Embryonic facial prominence (tissue), 1 donor: ENCODE data around the gene ZNF217.
"Not testable (repeated sequence)": the region's sequence is repeated elsewhere in the genome, so short reads cannot be mapped to it uniquely, and the experiment has no call there.

ENCODE experiments used
- DNase-seq: peaks from one replicate; pipeline ENCODE4 v3.0.0-alpha.2; 2016; ENCODE audit errors: extremely low spot score

ZNF217 gene

GRCh38 chr20:53568351-53568750, 25.3 kb downstream of the ZNF217 start:
- DNase-seq: no peak

GRCh38 chr20:53567379-53567917, 26.2 kb downstream of the ZNF217 start:
- no peak for DNase-seq

GRCh38 chr20:53566623-53567022, 27.0 kb downstream of the ZNF217 start:
- DNase-seq: not testable (repeated sequence)

- DNase-seq: no peak
Measured at GRCh38 chr20:53565254-53565653, 28.4 kb downstream of the ZNF217 start.

GRCh38 chr20:53562104-53562764, 31.4 kb downstream of the ZNF217 start:
- not testable (repeated sequence) for DNase-seq

- no peak for DNase-seq
Measured at GRCh38 chr20:53561505-53561904, 32.1 kb downstream of the ZNF217 start.

GRCh38 chr20:53559816-53560215, 33.8 kb downstream of the ZNF217 start:
- DNase-seq: no peak

- no peak for DNase-seq
Measured at GRCh38 chr20:53557130-53557529, 36.5 kb downstream of the ZNF217 start.

GRCh38 chr20:53556267-53556897, 37.3 kb downstream of the ZNF217 start:
- DNase-seq: no peak

- no peak for DNase-seq
Measured at GRCh38 chr20:53555816-53556215, 37.8 kb downstream of the ZNF217 start.

GRCh38 chr20:53555081-53555480, 38.6 kb downstream of the ZNF217 start:
- DNase-seq: no peak

GRCh38 chr20:53552572-53552893, 41.1 kb downstream of the ZNF217 start:
- DNase-seq: not testable (repeated sequence)

GRCh38 chr20:53551719-53552571, 41.7 kb downstream of the ZNF217 start:
- not testable (repeated sequence) for DNase-seq

GRCh38 chr20:53550280-53551187, 43.1 kb downstream of the ZNF217 start:
- DNase-seq: no peak

GRCh38 chr20:53547664-53548239, 45.9 kb downstream of the ZNF217 start:
- peak; percentile 71 for DNase-seq

- DNase-seq: no peak
Measured at GRCh38 chr20:53539516-53539915, 54.1 kb downstream of the ZNF217 start.

- DNase-seq: not testable (repeated sequence)
Measured at GRCh38 chr20:53536382-53536781, 57.3 kb downstream of the ZNF217 start.

- no peak for DNase-seq
Measured at GRCh38 chr20:53535878-53536277, 57.8 kb downstream of the ZNF217 start.

GRCh38 chr20:53534037-53534436, 59.6 kb downstream of the ZNF217 start:
- DNase-seq: no peak

- DNase-seq: no peak
Measured at GRCh38 chr20:53533500-53533899, 60.1 kb downstream of the ZNF217 start.
